WTC11 (cell line): ENCODE measurements around the gene SPEM1.

Source experiments
- CREB1 ChIP-seq: sonication (generic); formaldehyde crosslinking; IDR thresholded peaks from 2 replicates; pipeline ENCODE4 v1.8.0; 2023; ENCODE audit warnings: mild to moderate bottlenecking, missing genetic modification reagents
- RELA ChIP-seq: sonication (generic); formaldehyde crosslinking; IDR thresholded peaks from 2 replicates; pipeline ENCODE4 v1.8.1; 2022; ENCODE audit warnings: missing genetic modification reagents, mild to moderate bottlenecking, borderline replicate concordance
- TF ChIP-seq, protein P1 (sequence below): sonication (generic); formaldehyde crosslinking; IDR thresholded peaks from 2 replicates; pipeline ENCODE4 v1.8.1; 2022; ENCODE audit warnings: low read depth, mild to moderate bottlenecking, moderate library complexity, missing genetic modification reagents, borderline replicate concordance
- TF ChIP-seq, protein P2 (sequence below): fragments of 200-600 bp; IDR thresholded peaks from 2 replicates; pipeline ENCODE4 v1.8.0; 2022; ENCODE audit warnings: antibody characterized with exemption

DNA sequence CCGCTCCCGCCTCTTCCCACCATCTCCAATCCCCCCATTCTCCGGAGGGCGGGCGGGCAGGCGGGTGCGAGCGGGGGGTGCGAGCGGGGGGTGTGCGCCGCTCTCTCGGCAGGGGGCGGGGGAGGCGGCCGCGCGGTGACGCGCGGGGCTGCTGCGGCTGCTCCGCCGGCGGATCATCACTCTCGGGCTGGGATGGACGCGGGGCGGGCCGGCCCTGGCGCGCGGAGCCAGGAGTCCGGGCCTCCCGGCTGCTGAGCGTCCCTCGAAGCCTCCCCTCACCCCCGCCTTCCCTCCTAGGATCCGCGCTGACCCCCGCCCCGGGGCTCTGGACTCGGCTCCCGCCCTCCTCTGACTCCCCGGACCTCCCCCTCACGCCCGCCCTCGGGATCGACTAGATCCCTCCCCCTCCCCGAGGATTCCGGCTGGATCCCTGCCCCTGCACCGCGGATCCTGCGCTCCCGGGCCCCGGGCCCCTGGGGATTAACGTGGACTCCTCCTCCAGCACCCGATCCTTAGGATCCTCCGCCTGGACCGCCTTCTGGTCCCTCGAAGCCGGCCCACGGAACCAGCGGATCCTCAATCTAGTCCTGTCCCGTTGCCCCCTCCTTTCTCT is 15.3 kb upstream of the SPEM1 start:
- TF ChIP-seq, protein P1, sequence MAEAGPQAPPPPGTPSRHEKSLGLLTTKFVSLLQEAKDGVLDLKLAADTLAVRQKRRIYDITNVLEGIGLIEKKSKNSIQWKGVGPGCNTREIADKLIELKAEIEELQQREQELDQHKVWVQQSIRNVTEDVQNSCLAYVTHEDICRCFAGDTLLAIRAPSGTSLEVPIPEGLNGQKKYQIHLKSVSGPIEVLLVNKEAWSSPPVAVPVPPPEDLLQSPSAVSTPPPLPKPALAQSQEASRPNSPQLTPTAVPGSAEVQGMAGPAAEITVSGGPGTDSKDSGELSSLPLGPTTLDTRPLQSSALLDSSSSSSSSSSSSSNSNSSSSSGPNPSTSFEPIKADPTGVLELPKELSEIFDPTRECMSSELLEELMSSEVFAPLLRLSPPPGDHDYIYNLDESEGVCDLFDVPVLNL (CRISPR knock-in tag): no peak
- TF ChIP-seq, protein P2, sequence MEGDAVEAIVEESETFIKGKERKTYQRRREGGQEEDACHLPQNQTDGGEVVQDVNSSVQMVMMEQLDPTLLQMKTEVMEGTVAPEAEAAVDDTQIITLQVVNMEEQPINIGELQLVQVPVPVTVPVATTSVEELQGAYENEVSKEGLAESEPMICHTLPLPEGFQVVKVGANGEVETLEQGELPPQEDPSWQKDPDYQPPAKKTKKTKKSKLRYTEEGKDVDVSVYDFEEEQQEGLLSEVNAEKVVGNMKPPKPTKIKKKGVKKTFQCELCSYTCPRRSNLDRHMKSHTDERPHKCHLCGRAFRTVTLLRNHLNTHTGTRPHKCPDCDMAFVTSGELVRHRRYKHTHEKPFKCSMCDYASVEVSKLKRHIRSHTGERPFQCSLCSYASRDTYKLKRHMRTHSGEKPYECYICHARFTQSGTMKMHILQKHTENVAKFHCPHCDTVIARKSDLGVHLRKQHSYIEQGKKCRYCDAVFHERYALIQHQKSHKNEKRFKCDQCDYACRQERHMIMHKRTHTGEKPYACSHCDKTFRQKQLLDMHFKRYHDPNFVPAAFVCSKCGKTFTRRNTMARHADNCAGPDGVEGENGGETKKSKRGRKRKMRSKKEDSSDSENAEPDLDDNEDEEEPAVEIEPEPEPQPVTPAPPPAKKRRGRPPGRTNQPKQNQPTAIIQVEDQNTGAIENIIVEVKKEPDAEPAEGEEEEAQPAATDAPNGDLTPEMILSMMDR: no peak
- TF ChIP-seq RELA (CRISPR knock-in tag) (no peak), CREB1 (CRISPR knock-in tag) (no peak)
